Neural progenitor cell (in vitro differentiated cells): ENCODE results near the gene ZNF888.

Source experiments
- EZH2 ChIP-seq: fragments of 200-600 bp; sonication (generic); IDR thresholded peaks from 2 replicates; pipeline ENCODE4 v1.6.1; 2017; ENCODE audit warnings: antibody characterized with exemption, mild to moderate bottlenecking, moderate library complexity
- EZH2phosphoT487 ChIP-seq: fragments of 200-600 bp; sonication (generic); IDR thresholded peaks from 2 replicates; pipeline ENCODE4 v1.6.1; 2017; ENCODE audit warnings: antibody characterized with exemption
- TF ChIP-seq, protein P1 (sequence below): fragments of 200-600 bp; sonication (generic); IDR thresholded peaks from 2 replicates; pipeline ENCODE4 v1.5.1; 2017; ENCODE audit warnings: antibody characterized with exemption, mild to moderate bottlenecking

DNA sequence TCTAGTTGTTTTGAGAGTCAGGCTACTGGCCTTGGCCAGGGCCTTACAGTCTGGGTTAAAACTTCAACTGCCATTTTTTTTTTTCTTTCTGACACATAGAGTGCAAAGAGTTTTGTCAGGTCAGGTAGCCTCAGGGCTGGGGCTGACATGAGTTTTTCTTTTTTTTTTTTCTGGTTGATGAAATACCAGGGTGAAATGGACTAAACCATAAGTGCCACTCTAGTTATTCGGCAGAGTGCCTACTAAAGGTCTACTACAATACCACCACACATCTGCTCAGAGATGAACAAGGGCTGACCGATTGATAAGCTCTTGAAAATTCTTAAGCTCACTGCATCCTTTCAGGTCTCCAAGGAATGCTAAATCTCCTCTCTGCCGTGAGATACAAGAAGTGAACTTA is 21.4 kb downstream of the ZNF888 start:
- TF ChIP-seq, protein P1, sequence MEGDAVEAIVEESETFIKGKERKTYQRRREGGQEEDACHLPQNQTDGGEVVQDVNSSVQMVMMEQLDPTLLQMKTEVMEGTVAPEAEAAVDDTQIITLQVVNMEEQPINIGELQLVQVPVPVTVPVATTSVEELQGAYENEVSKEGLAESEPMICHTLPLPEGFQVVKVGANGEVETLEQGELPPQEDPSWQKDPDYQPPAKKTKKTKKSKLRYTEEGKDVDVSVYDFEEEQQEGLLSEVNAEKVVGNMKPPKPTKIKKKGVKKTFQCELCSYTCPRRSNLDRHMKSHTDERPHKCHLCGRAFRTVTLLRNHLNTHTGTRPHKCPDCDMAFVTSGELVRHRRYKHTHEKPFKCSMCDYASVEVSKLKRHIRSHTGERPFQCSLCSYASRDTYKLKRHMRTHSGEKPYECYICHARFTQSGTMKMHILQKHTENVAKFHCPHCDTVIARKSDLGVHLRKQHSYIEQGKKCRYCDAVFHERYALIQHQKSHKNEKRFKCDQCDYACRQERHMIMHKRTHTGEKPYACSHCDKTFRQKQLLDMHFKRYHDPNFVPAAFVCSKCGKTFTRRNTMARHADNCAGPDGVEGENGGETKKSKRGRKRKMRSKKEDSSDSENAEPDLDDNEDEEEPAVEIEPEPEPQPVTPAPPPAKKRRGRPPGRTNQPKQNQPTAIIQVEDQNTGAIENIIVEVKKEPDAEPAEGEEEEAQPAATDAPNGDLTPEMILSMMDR = no peak
- no peak for TF ChIP-seq EZH2phosphoT487
- TF ChIP-seq EZH2 = no peak
